ENCODE measurements around the gene ERBB4. TPM values are rescaled to one million over a fixed set of nuclear protein-coding genes. Genes with fewer than 3 reads are reported as not detected.

The ERBB4 gene
- total and polyA plus RNA-seq, 2 of the 8 experiments (the other 6 are each of a cell fraction or from before 2014, with no cell fraction given): 0.34 to 1.3 TPM

- H4K5ac ChIP-seq (ENCODE audit: insufficient read length, low read depth, low read length): no peak overlapping the region
- 89% methylated on average over 3 of the region's 3 CpGs; no CpG with 5 or more reads in 1 of the 2 experiments for WGBS, 2 experiments (ENCODE audit: extremely low coverage in 1 of 2, insufficient coverage in 1 of 2, insufficient read length in 1 of 2, insufficient replicate concordance in 2 of 2, low coverage in 1 of 2, low lambda C conversion rate in 2 of 2, missing lambda C conversion rate in 1 of 2)
- no peak overlapping the region for H2BK20ac ChIP-seq (ENCODE audit: low read length)
- H4K8ac ChIP-seq (ENCODE audit: extremely low read depth, insufficient read depth, low read length): no peak overlapping the region
- H3K56ac ChIP-seq (replicated peaks; ENCODE audit: insufficient read length, low read depth, low read length): no peak overlapping the region
- no peak overlapping the region for H2AK5ac ChIP-seq (ENCODE audit: low read depth, low read length)
- no peak overlapping the region for H3K27ac ChIP-seq (ENCODE audit: low read depth, low read length)
- H2AFZ ChIP-seq (ENCODE audit: low read length): no peak overlapping the region
- POLR2A ChIA-PET (ENCODE audit: partially characterized antibody): no interaction called here
- H3K79me1 ChIP-seq (ENCODE audit: low read depth, low read length): no peaks in the 10 kb centered on the region
- DNase-seq (ENCODE audit: low read depth in 1 of 2, low spot score in 2 of 2) (no peak), FAIRE-seq (no peak)
- H2BK120ac ChIP-seq (replicated peaks; ENCODE audit: low read depth, low read length): no peak overlapping the region
- TF ChIP-seq SP4 (IDR thresholded peaks at IDR 0.05; ENCODE audit: low read length) (no peak), TAF7 (optimal IDR thresholded peaks at IDR 0.05; ENCODE audit: borderline replicate concordance, low read depth, low read length) (no peak), ATF2 (IDR thresholded peaks at IDR 0.05; ENCODE audit: low read length) (no peak), CEBPB (IDR thresholded peaks at IDR 0.05; ENCODE audit: low read depth, low read length) (no peak), SAP30 (IDR thresholded peaks at IDR 0.05; ENCODE audit: insufficient read depth, insufficient replicate concordance, low read length) (no peak), MAX (IDR thresholded peaks at IDR 0.05) (no peak), ATF3 (IDR thresholded peaks at IDR 0.05; ENCODE audit: insufficient read depth, low read depth, low read length) (no peak), POLR2A (IDR thresholded peaks at IDR 0.05; ENCODE audit: control extremely low read depth in 1 of 2, low read depth in 2 of 2, low read length in 2 of 2) (no peak), EGR1 (IDR thresholded peaks at IDR 0.05; ENCODE audit: borderline replicate concordance, low read depth, low read length) (no peak), POU5F1 (IDR thresholded peaks at IDR 0.05; ENCODE audit: low read depth, low read length) (no peak), FOSL1 (IDR thresholded peaks at IDR 0.05; ENCODE audit: insufficient read depth, low read depth, low read length) (no peak), BCL11A (IDR thresholded peaks at IDR 0.05; ENCODE audit: low read depth in 2 of 2, low read length in 2 of 2) (no peak)
- H4K91ac ChIP-seq (replicated peaks; ENCODE audit: insufficient read length, low read length): no peak overlapping the region
- no peak overlapping the region for H3K14ac ChIP-seq (ENCODE audit: insufficient read length)
- no peaks in the 10 kb centered on the region for H3K23me2 ChIP-seq (ENCODE audit: low read depth, low read length)
- H3K36me3 ChIP-seq (ENCODE audit: control insufficient read depth in 2 of 4, insufficient read depth in 4 of 4, low read length in 3 of 4): no peaks in the 10 kb centered on the region
- no peak overlapping the region for H2BK5ac ChIP-seq (ENCODE audit: low read depth, low read length)
- H3K27me3 ChIP-seq (replicated peaks in 1 of 4; ENCODE audit: control insufficient read depth in 3 of 4, extremely low read depth in 1 of 4, insufficient read depth in 3 of 4, low read length in 3 of 4): no peaks in the 10 kb centered on the region
- H3K9me3 ChIP-seq (ENCODE audit: insufficient read depth in 2 of 2, low read depth in 1 of 2, low read length in 1 of 2): no peaks in the 10 kb centered on the region
- H2BK12ac ChIP-seq (ENCODE audit: low read depth, low read length): no peak overlapping the region
- no peak overlapping the region for H3K4ac ChIP-seq (replicated peaks; ENCODE audit: insufficient read length, low read depth, low read length)
- H3K23ac ChIP-seq (ENCODE audit: insufficient read length): no peak overlapping the region
- H3K18ac ChIP-seq (ENCODE audit: extremely low read depth, low read length): no peak overlapping the region
- CTCF ChIA-PET (ENCODE audit: partially characterized antibody): no interaction called here
- H2BK15ac ChIP-seq (ENCODE audit: low read length): no peak overlapping the region
- H3K4me2 ChIP-seq (ENCODE audit: insufficient read depth in 1 of 2, low read depth in 2 of 2, low read length in 2 of 2): 0 out of 4 replicates have a peak overlapping the region, but pooled peaks of 1 of the 2 experiments have one; percentile 2
- no peaks in the 10 kb centered on the region for H4K20me1 ChIP-seq (replicated peaks in 1 of 2; ENCODE audit: control insufficient read depth in 1 of 2, insufficient read depth in 2 of 2, low read length in 2 of 2)
- H3K9ac ChIP-seq (replicated peaks in 1 of 4; ENCODE audit: extremely low read depth in 1 of 4, low read depth in 3 of 4, low read length in 3 of 4): no peak overlapping the region
- H3K4me1 ChIP-seq (replicated peaks in 1 of 4; ENCODE audit: control insufficient read depth in 3 of 4, insufficient read depth in 4 of 4, low read length in 3 of 4): no peaks in the 10 kb centered on the region
- no peaks in the 10 kb centered on the region for H3K79me2 ChIP-seq (ENCODE audit: control insufficient read depth in 1 of 2, insufficient read depth in 2 of 2, low read length in 2 of 2)
- H3K4me3 ChIP-seq (ENCODE audit: extremely low read depth in 1 of 4, insufficient read depth in 2 of 4, low read depth in 3 of 4, low read length in 4 of 4): no peak overlapping the region
Observed at GRCh38 chr2:211836409-211836808, 702.2 kb downstream of the ERBB4 start.
